ENCODE measurements around the gene TXNDC2. TPM values are rescaled to one million over a fixed set of nuclear protein-coding genes. Genes with fewer than 3 reads are reported as not detected.
"Not testable (repeated sequence)": the region's sequence is repeated elsewhere in the genome, so short reads cannot be mapped to it uniquely, and the experiment has no call there.

Gene TXNDC2
- total RNA-seq, 1 donor from 2014 or later, result 0.26 TPM

- no peak overlapping the region for H3K27ac Mint-ChIP-seq
- intact Hi-C loops (cut with micrococcal nuclease), result no loop called here
- no peaks in the 10 kb centered on the region for H3K4me1 Mint-ChIP-seq (ENCODE audit: low read depth)
Observed at GRCh38 chr18:9852266-9853081, 33.3 kb upstream of the TXNDC2 start.

GRCh38 chr18:9854801-9855676 lies 30.7 kb upstream of the TXNDC2 start:
- no peak for DNase-seq (ENCODE audit: low spot score)
- intact Hi-C loops (cut with micrococcal nuclease), result no loop called here
- H3K4me1 Mint-ChIP-seq (ENCODE audit: low read depth), result no peaks in the 10 kb centered on the region

More at GRCh38 chr18:9852266-9853081, 33.3 kb upstream of the TXNDC2 start:
- H3K27me3 Mint-ChIP-seq (ENCODE audit: insufficient read depth), result peaks cover 26% of the 10 kb centered on the region
- no peak overlapping the region for H3K4me3 Mint-ChIP-seq
- no peak for DNase-seq (ENCODE audit: low spot score)
- no peaks in the 10 kb centered on the region for H3K36me3 Mint-ChIP-seq (ENCODE audit: low read depth)
- H3K9me3 Mint-ChIP-seq, result no peaks in the 10 kb centered on the region

GRCh38 chr18:9855681-9856080 lies 30.1 kb upstream of the TXNDC2 start:
- Mint-ChIP-seq H3K4me1 (ENCODE audit: low read depth) (no peaks in the 10 kb centered on the region), H3K27ac (no peak overlapping the region), H3K4me3 (no peak overlapping the region), H3K9me3 (no peaks in the 10 kb centered on the region), H3K27me3 (ENCODE audit: insufficient read depth) (peaks cover 5% of the 10 kb centered on the region), H3K36me3 (ENCODE audit: low read depth) (no peaks in the 10 kb centered on the region)
- intact Hi-C loops (cut with micrococcal nuclease), result no loop called here
- DNase-seq (ENCODE audit: low spot score), result no peak

More at GRCh38 chr18:9854801-9855676, 30.7 kb upstream of the TXNDC2 start:
- Mint-ChIP-seq H3K9me3 (no peaks in the 10 kb centered on the region), H3K27me3 (ENCODE audit: insufficient read depth) (peaks cover 10% of the 10 kb centered on the region), H3K36me3 (ENCODE audit: low read depth) (no peaks in the 10 kb centered on the region), H3K27ac (no peak overlapping the region), H3K4me3 (no peak overlapping the region)

DNA sequence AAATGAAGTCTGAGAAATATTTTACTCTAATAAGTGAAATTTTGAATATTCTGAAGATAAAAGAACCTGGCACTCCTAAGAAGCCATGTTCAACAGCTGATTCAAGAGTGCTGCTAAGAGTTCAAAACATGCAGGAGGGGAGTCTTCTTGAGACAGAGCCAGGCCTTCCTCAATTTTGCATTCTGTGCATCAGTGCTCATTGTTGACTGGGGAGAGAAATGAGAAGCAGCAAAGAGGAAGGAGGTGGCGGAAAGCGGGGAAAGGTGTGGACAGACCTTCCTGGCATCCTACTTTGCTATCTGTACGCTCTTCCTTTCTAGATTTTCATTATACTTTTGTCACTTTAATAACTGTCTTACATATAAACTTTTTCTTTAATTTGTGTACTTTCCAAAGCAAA lies 29.7 kb upstream of the TXNDC2 start:
- H3K36me3 Mint-ChIP-seq (ENCODE audit: low read depth), result no peaks in the 10 kb centered on the region
- no peak overlapping the region for H3K27ac Mint-ChIP-seq
- peaks cover 5% of the 10 kb centered on the region for H3K27me3 Mint-ChIP-seq (ENCODE audit: insufficient read depth)
- H3K9me3 Mint-ChIP-seq, result no peaks in the 10 kb centered on the region
- intact Hi-C loops (cut with micrococcal nuclease), result no loop called here
- H3K4me1 Mint-ChIP-seq (ENCODE audit: low read depth), result no peaks in the 10 kb centered on the region
- DNase-seq (ENCODE audit: low spot score), result no peak
- H3K4me3 Mint-ChIP-seq, result no peak overlapping the region

GRCh38 chr18:9857479-9857998 lies 28.2 kb upstream of the TXNDC2 start:
- H3K4me3 Mint-ChIP-seq; DNase-seq (ENCODE audit: low spot score); H3K27ac Mint-ChIP-seq; H3K4me1 Mint-ChIP-seq (ENCODE audit: low read depth); intact Hi-C loops (cut with micrococcal nuclease); H3K36me3 Mint-ChIP-seq (ENCODE audit: low read depth); H3K9me3 Mint-ChIP-seq; H3K27me3 Mint-ChIP-seq (ENCODE audit: insufficient read depth): not testable (repeated sequence)

DNA sequence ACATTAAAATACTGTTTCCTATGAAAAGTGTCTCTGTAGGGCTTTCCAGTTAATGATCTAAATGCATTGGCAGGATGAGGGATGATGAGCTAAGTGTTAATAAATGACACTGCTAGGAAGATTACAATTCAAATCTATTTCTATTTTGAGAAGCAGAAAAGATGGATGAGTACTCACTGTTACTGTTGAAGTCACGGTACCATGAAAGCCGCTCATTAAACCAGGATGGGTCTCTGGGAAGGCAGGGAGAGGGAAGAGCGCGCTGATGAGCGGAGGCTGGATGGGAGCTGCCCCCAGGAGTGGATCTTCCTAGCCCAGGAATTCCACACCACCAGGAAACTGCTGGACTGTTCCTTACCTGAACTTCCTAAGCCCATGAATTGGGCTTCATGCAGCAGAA lies 27.1 kb upstream of the TXNDC2 start:
- Mint-ChIP-seq H3K4me1 (ENCODE audit: low read depth) (peaks cover 7% of the 10 kb centered on the region), H3K27ac (no peak overlapping the region), H3K36me3 (ENCODE audit: low read depth) (peaks cover 1% of the 10 kb centered on the region), H3K9me3 (no peaks in the 10 kb centered on the region), H3K4me3 (no peak overlapping the region), H3K27me3 (ENCODE audit: insufficient read depth) (peaks cover 2% of the 10 kb centered on the region)
- intact Hi-C loops (cut with micrococcal nuclease), result no loop called here
- no peak for DNase-seq (ENCODE audit: low spot score)

DNA sequence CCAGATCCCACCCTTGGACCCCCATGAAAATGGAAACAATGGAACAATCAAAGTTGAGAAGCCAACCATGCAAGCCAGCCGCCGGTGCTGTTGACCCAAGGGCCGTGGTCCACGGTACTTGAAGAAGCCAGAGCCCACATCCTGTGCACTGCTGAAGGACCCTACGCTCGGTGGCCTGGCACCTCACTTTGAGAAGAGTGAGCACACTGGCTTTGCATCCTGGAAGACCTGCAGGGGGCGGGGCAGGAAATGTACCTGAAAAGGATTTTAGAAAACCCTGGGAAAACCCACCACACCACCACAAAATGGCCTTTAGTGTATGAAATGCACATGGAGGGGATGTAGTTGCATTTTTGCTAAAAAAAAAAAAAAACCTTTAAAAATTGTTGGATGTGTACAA lies 26.5 kb upstream of the TXNDC2 start:
- Mint-ChIP-seq H3K36me3 (ENCODE audit: low read depth) (peaks cover 1% of the 10 kb centered on the region), H3K9me3 (no peaks in the 10 kb centered on the region), H3K4me1 (ENCODE audit: low read depth) (peaks cover 7% of the 10 kb centered on the region), H3K27me3 (ENCODE audit: insufficient read depth) (peaks cover 2% of the 10 kb centered on the region), H3K4me3 (no peak overlapping the region), H3K27ac (no peak overlapping the region)
- intact Hi-C loops (cut with micrococcal nuclease), result no loop called here
- no peak for DNase-seq (ENCODE audit: low spot score)

- Mint-ChIP-seq H3K4me3 (no peak overlapping the region), H3K9me3 (peaks cover 6% of the 10 kb centered on the region), H3K36me3 (ENCODE audit: low read depth) (peaks cover 1% of the 10 kb centered on the region), H3K4me1 (ENCODE audit: low read depth) (peaks cover 7% of the 10 kb centered on the region), H3K27ac (no peak overlapping the region), H3K27me3 (ENCODE audit: insufficient read depth) (peaks cover 2% of the 10 kb centered on the region)
- no peak for DNase-seq (ENCODE audit: low spot score)
- intact Hi-C loops (cut with micrococcal nuclease), result loop anchor here (2.0 to 5.0 kb wide), 2 partner anchors 57 to 188 kb away; no protein-coding TSS in a partner anchor
Observed at GRCh38 chr18:9860682-9861081, 25.1 kb upstream of the TXNDC2 start.

GRCh38 chr18:9861157-9861556 lies 24.6 kb upstream of the TXNDC2 start:
- Mint-ChIP-seq H3K4me1 (ENCODE audit: low read depth) (peaks cover 7% of the 10 kb centered on the region), H3K27me3 (ENCODE audit: insufficient read depth) (peaks cover 2% of the 10 kb centered on the region), H3K9me3 (peaks cover 10% of the 10 kb centered on the region), H3K4me3 (no peak overlapping the region), H3K27ac (no peak overlapping the region), H3K36me3 (ENCODE audit: low read depth) (peaks cover 1% of the 10 kb centered on the region)
- DNase-seq (ENCODE audit: low spot score), result no peak
- intact Hi-C loops (cut with micrococcal nuclease), result loop anchor here (2.0 to 5.0 kb wide), 2 partner anchors 56 to 188 kb away; no protein-coding TSS in a partner anchor

- H3K27ac Mint-ChIP-seq, result peak overlapping the region; percentile 53
- no peak for DNase-seq (ENCODE audit: low spot score)
- peaks cover 1% of the 10 kb centered on the region for H3K36me3 Mint-ChIP-seq (ENCODE audit: low read depth)
- H3K4me1 Mint-ChIP-seq (ENCODE audit: low read depth), result peaks cover 7% of the 10 kb centered on the region
- intact Hi-C loops (cut with micrococcal nuclease), result loop anchor here (1.0 to 5.0 kb wide), 3 partner anchors 15 to 189 kb away; no protein-coding TSS in a partner anchor
- peaks cover 2% of the 10 kb centered on the region for H3K27me3 Mint-ChIP-seq (ENCODE audit: insufficient read depth)
- peaks cover 15% of the 10 kb centered on the region for H3K9me3 Mint-ChIP-seq
- peak overlapping the region; percentile 31 for H3K4me3 Mint-ChIP-seq
Observed at GRCh38 chr18:9861933-9862332, 23.8 kb upstream of the TXNDC2 start.

GRCh38 chr18:9862686-9863085 lies 23.1 kb upstream of the TXNDC2 start:
- Mint-ChIP-seq H3K27me3 (ENCODE audit: insufficient read depth) (peaks cover 2% of the 10 kb centered on the region), H3K27ac (no peak overlapping the region), H3K4me3 (no peak overlapping the region), H3K36me3 (ENCODE audit: low read depth) (peaks cover 1% of the 10 kb centered on the region), H3K9me3 (peaks cover 17% of the 10 kb centered on the region), H3K4me1 (ENCODE audit: low read depth) (peaks cover 7% of the 10 kb centered on the region)
- DNase-seq (ENCODE audit: low spot score), result no peak
- intact Hi-C loops (cut with micrococcal nuclease), result loop anchor here (1.0 to 5.0 kb wide), 2 partner anchors 15 to 55 kb away; no protein-coding TSS in a partner anchor

- peaks cover 2% of the 10 kb centered on the region for H3K27me3 Mint-ChIP-seq (ENCODE audit: insufficient read depth)
- DNase-seq (ENCODE audit: low spot score), result no peak
- H3K4me1 Mint-ChIP-seq (ENCODE audit: low read depth), result peaks cover 7% of the 10 kb centered on the region
- no peak overlapping the region for H3K27ac Mint-ChIP-seq
- peaks cover 1% of the 10 kb centered on the region for H3K36me3 Mint-ChIP-seq (ENCODE audit: low read depth)
- intact Hi-C loops (cut with micrococcal nuclease), result loop anchor here (5.0 kb wide), 1 partner anchor 54 kb away; no protein-coding TSS in a partner anchor
- H3K4me3 Mint-ChIP-seq, result no peak overlapping the region
- H3K9me3 Mint-ChIP-seq, result peaks cover 17% of the 10 kb centered on the region
Observed at GRCh38 chr18:9863282-9863681, 22.5 kb upstream of the TXNDC2 start.

All from activated T-helper 1 cell treated with anti-CD3 and anti-CD28 coated beads, Interleukin-12 subunit alpha, Interleukin-12 subunit beta, Interleukin-2, Interleukin-4 antibody, amounts not matched to agents 30 ng/mL and 10 ng/mL and 1 ng/mL, durations not matched to agents 14 hours and 24 hours and 36 hours (primary cell).